GM13976 (cell line): ENCODE measurements around the gene SMCO2.
A peak's percentile ranks its signal among the peaks of the same experiment; 100 is the strongest.

Experiments
- DNase-seq: peaks from one replicate; pipeline ENCODE4 v3.0.0; 2012; ENCODE audit warnings: low spot score
- in situ Hi-C: fragments of 300-500 bp; cut with MboI; formaldehyde crosslinking; loops from one replicate; pipeline ENCODE4 v1.12.0; 2022; ENCODE audit warnings: low sequenced_read_pairs, mixed read lengths, inconsistent platforms; ENCODE audit not compliant: unreplicated experiment
- TF ChIP-seq, protein P1 (sequence below): IDR thresholded peaks from 2 replicates; pipeline ENCODE4 v1.5.1; 2012; ENCODE audit warnings: borderline replicate concordance, mild to moderate bottlenecking; ENCODE audit not compliant: insufficient read depth; ENCODE audit errors: extremely low read depth, missing control alignments, control extremely low read depth

Gene SMCO2

DNA sequence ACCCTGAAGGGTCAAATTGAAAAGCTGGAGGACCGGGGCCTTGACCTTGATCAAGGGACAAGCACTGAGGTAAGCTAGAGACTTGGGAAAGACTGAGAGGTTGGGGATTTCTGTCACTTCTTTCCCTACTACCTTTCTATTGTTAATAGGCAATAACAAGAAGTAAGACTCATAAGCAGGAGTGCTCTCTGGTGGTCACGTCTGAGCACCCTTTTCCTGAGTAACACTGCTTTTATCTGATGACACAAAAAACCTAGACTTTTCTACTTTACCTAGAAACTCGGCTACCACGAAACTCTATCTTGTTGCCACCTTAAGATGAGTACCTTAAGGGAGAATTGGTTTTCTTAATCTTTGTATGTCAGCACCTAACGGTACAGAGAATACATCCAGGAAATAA lies 41.9 kb downstream of the SMCO2 start:
- DNase-seq = no peak
- in situ Hi-C loops = no loop called here
- TF ChIP-seq, protein P1, sequence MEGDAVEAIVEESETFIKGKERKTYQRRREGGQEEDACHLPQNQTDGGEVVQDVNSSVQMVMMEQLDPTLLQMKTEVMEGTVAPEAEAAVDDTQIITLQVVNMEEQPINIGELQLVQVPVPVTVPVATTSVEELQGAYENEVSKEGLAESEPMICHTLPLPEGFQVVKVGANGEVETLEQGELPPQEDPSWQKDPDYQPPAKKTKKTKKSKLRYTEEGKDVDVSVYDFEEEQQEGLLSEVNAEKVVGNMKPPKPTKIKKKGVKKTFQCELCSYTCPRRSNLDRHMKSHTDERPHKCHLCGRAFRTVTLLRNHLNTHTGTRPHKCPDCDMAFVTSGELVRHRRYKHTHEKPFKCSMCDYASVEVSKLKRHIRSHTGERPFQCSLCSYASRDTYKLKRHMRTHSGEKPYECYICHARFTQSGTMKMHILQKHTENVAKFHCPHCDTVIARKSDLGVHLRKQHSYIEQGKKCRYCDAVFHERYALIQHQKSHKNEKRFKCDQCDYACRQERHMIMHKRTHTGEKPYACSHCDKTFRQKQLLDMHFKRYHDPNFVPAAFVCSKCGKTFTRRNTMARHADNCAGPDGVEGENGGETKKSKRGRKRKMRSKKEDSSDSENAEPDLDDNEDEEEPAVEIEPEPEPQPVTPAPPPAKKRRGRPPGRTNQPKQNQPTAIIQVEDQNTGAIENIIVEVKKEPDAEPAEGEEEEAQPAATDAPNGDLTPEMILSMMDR = no peak

DNA sequence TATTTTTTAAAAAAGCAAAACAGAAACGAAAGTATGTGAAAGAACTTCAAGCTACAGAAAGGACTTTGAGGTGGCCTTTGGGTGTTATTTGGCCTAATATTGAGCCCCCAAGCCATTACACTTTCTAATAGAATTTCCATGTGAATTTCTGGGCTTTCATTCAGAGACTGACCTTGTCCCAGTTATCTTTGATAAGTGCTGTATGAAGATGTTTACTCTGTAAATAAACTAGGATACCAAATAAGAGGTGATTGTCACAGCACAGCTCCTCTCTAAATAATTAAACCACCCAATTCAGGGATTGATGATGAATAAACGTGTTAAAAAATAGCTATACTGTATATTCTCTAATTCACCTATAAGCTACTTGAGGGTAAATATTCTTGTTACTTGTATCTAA lies 44.7 kb downstream of the SMCO2 start:
- no peak for DNase-seq
- TF ChIP-seq, protein P1 = no peak
- in situ Hi-C loops = no loop called here

DNA sequence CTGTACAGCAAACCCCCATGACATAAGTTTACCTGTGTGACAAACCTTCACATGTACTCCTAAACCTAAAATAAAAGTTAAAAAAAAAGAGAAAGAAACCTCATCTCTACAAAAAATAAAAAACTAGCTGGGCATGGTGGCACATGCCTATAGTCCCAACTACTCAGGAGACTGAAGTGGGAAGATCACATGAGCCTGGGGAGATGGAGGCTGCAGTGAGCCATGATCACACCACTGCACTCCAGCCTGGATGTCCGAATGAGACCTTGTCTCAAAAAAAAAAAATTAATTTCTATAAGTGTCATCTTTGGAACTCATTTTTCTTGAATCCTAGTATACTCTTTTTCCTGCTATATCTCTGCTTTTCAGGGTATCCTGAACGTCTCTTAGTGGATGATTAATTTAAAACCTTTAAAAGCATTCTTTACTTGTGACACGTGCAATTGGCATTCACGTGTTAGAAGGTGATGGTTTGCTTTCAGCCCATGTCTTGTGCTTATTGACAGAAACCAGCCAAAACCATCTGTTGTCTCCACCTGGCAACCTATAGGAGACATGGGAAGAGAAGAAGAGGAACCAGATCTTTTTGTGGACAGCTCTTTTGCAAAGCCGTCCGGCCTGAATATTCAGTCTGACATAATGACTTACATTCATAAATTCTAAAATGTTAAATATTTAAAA lies 46.9 kb downstream of the SMCO2 start:
- TF ChIP-seq, protein P1 = no peak
- in situ Hi-C loops = no loop called here
- no peak for DNase-seq

DNA sequence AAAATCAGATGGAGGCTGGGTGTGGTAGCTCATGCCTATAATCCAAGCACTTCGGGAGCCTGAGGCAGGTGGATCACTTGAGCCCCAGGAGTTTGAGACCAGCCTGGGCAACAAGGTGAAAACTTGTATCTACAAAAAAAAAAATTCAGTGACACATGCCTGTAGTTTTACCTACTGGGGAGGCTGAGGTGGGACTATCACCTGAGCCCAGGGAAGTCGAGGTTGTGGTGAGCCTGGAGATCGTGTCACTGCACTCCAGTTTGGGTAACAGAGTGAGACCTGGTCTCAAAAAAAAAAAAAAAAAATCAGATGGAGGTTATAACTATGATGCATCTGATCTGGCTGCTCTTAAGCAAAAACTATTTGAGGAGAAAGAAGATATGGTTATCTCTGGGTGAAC lies 50.9 kb downstream of the SMCO2 start:
- DNase-seq = no peak
- in situ Hi-C loops = no loop called here
- TF ChIP-seq, protein P1 = no peak

DNA sequence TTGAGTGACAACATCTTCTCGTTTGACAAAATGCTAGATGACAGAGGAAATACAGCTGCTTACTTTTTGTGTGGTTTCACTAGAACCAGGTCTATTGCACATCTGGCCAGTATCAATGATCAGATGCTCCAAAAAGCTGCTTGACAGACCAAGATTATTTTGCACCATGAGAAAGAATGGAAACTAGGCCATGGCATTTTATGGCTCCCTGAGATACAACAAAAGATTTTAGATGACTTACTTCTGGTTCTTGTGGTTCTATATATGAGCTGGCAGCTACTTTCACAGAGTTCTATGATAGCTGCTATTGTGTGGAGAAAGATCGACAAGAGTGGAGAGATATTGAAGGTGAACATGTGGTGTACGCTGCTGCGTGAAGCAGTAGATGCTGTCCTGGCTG lies 51.6 kb downstream of the SMCO2 start:
- peak; percentile 23 for DNase-seq
- TF ChIP-seq, protein P1 = no peak
- in situ Hi-C loops = no loop called here

DNA sequence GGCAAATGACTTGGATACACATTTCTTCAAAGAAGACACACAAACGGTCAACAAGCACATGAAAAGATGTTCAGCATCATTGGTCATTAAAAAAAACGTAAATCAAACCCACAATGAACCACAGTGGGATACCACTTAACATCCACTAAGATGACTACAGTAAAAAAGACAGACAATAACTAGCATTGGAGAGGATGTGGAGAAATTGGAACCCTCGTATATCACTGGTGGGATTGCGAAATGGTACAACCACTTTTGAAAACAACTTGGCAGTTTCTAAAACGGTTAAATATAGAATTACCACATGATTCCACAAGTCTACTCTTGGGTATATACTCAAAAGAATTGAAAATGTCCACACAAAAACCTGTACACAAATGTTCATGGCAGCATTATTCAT lies 52.2 kb downstream of the SMCO2 start:
- in situ Hi-C loops = no loop called here
- TF ChIP-seq, protein P1 = no peak
- no peak for DNase-seq
